ENCODE results near the gene POP4. TPM values are rescaled to one million over a fixed set of nuclear protein-coding genes. Genes with fewer than 3 reads are reported as not detected.

POP4 gene
- total and polyA plus RNA-seq, 4 donors: 46.6 to 82.5 (median 62.2) TPM

DNA sequence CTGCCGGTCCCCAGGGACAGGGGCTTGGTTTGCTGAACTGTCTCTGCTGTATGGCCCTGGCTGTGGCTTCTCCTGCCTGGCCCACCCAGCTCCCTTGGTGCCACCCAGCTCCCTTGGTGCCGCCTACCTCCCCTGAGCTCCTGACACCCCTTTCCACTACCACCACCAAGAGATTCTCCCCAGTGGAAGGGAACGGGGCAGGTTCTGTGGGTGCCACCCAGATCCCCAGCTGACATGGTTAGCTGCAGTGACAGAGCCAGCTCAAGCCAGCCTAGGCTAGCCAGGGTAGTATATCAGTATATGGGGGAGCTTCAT, 28.5 kb upstream of the POP4 start:
- DNase-seq (no peak), ATAC-seq (ENCODE audit: insufficient read depth, low FRiP score) (no peak)
- Histone ChIP-seq H3K9me3 (ENCODE audit: control insufficient read depth in 4 of 4, insufficient read depth in 3 of 4, low read length in 3 of 4) (peaks cover 0 to 9% (median 0%) of the 10 kb centered on the region in 4 donors), H3K9ac (ENCODE audit: insufficient read depth in 1 of 2, low read length in 2 of 2) (no peak overlapping the region), H3K27me3 (ENCODE audit: control insufficient read depth in 3 of 3, insufficient read depth in 3 of 3, low read length in 2 of 3) (peaks cover 0 to 31% (median 4%) of the 10 kb centered on the region in 3 donors), H3K27ac (ENCODE audit: low read depth in 1 of 2, low read length in 1 of 2) (no peak overlapping the region), H3K4me1 (ENCODE audit: control insufficient read depth in 5 of 5, insufficient read depth in 5 of 5, low read length in 5 of 5) (no peaks in the 10 kb centered on the region), H3K4me3 (no peak overlapping the region), H3K36me3 (ENCODE audit: control insufficient read depth in 4 of 4, insufficient read depth in 4 of 4, low read length in 4 of 4) (no peaks in the 10 kb centered on the region)
- WGBS, 2 donors: 63 to 68% methylated on average over 3 of the region's 3 CpGs
- TF ChIP-seq, protein P1, sequence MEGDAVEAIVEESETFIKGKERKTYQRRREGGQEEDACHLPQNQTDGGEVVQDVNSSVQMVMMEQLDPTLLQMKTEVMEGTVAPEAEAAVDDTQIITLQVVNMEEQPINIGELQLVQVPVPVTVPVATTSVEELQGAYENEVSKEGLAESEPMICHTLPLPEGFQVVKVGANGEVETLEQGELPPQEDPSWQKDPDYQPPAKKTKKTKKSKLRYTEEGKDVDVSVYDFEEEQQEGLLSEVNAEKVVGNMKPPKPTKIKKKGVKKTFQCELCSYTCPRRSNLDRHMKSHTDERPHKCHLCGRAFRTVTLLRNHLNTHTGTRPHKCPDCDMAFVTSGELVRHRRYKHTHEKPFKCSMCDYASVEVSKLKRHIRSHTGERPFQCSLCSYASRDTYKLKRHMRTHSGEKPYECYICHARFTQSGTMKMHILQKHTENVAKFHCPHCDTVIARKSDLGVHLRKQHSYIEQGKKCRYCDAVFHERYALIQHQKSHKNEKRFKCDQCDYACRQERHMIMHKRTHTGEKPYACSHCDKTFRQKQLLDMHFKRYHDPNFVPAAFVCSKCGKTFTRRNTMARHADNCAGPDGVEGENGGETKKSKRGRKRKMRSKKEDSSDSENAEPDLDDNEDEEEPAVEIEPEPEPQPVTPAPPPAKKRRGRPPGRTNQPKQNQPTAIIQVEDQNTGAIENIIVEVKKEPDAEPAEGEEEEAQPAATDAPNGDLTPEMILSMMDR (IDR thresholded peaks at IDR 0.05; ENCODE audit: control extremely low read depth, extremely low read depth): no peak

DNA sequence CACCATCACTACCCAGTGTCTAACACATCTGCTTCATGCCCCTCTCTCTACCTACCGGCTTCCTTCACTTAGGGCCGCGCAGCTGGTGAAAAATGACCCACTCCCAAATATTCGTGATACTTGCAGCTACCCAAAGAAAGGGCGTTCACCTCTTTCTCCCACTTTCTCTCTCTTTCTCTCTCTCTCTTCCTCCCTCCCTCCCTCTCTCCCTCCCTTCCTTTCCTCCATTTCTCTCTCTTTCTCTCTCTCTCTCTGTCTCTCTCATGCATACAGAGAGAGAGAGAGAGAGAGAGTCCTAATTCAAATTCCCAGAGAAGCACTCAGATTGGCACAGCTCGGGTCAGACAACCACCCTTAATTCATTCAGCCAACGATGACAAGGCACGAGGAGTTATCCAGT, 27.7 kb upstream of the POP4 start:
- TF ChIP-seq, protein P1 (IDR thresholded peaks at IDR 0.05; ENCODE audit: control extremely low read depth, extremely low read depth): no peak
- no peaks in the 10 kb centered on the region for H3K36me3 ChIP-seq (ENCODE audit: control insufficient read depth in 4 of 4, insufficient read depth in 4 of 4, low read length in 4 of 4)
- H3K4me3 ChIP-seq: no peak overlapping the region
- H3K27ac ChIP-seq (ENCODE audit: low read depth in 1 of 2, low read length in 1 of 2): no peak overlapping the region
- peaks cover 0 to 9% (median 0%) of the 10 kb centered on the region in 4 donors for H3K9me3 ChIP-seq (ENCODE audit: control insufficient read depth in 4 of 4, insufficient read depth in 3 of 4, low read length in 3 of 4)
- H3K9ac ChIP-seq (ENCODE audit: insufficient read depth in 1 of 2, low read length in 2 of 2): no peak overlapping the region
- 66 to 74% methylated on average over 8 of the region's 8 CpGs for WGBS, 2 donors
- no peaks in the 10 kb centered on the region for H3K4me1 ChIP-seq (ENCODE audit: control insufficient read depth in 5 of 5, insufficient read depth in 5 of 5, low read length in 5 of 5)
- DNase-seq: no peak
- H3K27me3 ChIP-seq (ENCODE audit: control insufficient read depth in 3 of 3, insufficient read depth in 3 of 3, low read length in 2 of 3): peaks cover 0 to 27% (median 4%) of the 10 kb centered on the region in 3 donors
- ATAC-seq (ENCODE audit: insufficient read depth, low FRiP score): no peak

DNA sequence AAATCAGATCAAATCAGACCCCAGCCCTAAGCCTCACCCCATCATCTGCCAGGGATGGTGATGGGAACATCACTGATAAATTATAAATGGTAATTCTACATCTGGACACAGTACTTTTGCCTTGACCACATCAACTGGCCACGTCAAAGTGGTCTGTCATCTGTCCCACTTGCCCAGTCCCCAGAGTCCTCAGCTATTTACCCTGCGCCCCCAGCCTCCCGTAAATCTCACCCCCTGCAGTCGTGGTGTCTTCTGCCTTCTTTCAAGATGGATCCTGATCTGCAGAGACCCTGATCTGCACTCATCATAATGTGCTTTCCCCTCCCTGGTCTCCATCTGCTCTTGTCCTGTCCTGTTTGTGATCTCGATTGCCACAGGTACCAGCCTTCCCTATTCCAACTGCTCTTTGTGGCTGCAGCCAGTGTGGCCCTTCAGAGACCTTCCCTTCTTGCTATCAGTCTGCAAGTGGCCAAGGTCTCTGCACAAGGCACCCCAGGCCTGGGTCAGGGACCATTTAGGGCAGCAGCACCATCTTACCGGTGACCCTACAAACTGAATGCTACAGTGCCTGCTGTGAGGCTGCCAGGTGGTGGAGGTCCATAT, 26.7 kb upstream of the POP4 start:
- Histone ChIP-seq H3K4me3 (no peak overlapping the region), H3K9ac (ENCODE audit: insufficient read depth in 1 of 2, low read length in 2 of 2) (no peak overlapping the region), H3K27me3 (ENCODE audit: control insufficient read depth in 3 of 3, insufficient read depth in 3 of 3, low read length in 2 of 3) (peaks cover 0 to 21% (median under 1%) of the 10 kb centered on the region in 3 donors), H3K4me1 (ENCODE audit: control insufficient read depth in 5 of 5, insufficient read depth in 5 of 5, low read length in 5 of 5) (no peaks in the 10 kb centered on the region), H3K9me3 (ENCODE audit: control insufficient read depth in 4 of 4, insufficient read depth in 3 of 4, low read length in 3 of 4) (peaks cover 0 to 10% (median 0%) of the 10 kb centered on the region in 4 donors), H3K36me3 (ENCODE audit: control insufficient read depth in 4 of 4, insufficient read depth in 4 of 4, low read length in 4 of 4) (no peaks in the 10 kb centered on the region), H3K27ac (ENCODE audit: low read depth in 1 of 2, low read length in 1 of 2) (no peak overlapping the region)
- no peak for ATAC-seq (ENCODE audit: insufficient read depth, low FRiP score)
- TF ChIP-seq, protein P1 (IDR thresholded peaks at IDR 0.05; ENCODE audit: control extremely low read depth, extremely low read depth): no peak
- whole genome bisulfite sequencing, 2 donors: 77 to 80% methylated on average over 6 of the region's 6 CpGs
- DNase-seq: no peak

DNA sequence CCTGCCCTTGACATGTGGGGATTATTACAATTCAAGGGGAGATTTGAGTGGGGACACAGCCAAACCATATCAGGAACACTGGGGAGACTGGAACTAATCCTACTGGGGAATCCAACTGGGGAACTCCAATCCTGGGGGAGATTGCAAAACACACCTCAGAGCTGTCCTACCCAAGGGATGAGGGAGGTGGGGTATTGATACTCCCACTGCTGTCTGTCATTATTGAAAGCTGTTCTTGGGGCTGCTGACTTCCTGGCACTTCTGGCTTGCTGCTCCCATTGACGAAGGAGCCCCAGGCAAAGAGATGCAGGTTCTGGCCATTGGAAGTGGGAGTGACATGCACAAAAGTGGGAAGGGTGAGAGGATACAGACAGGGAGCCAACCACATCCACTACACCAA, 24.7 kb upstream of the POP4 start:
- ATAC-seq (ENCODE audit: insufficient read depth, low FRiP score) (no peak), DNase-seq (no peak)
- TF ChIP-seq, protein P1 (IDR thresholded peaks at IDR 0.05; ENCODE audit: control extremely low read depth, extremely low read depth): no peak
- peaks cover 0 to 13% (median 0%) of the 10 kb centered on the region in 4 donors for H3K9me3 ChIP-seq (ENCODE audit: control insufficient read depth in 4 of 4, insufficient read depth in 3 of 4, low read length in 3 of 4)
- no peaks in the 10 kb centered on the region for H3K4me1 ChIP-seq (ENCODE audit: control insufficient read depth in 5 of 5, insufficient read depth in 5 of 5, low read length in 5 of 5)
- H3K27ac ChIP-seq (ENCODE audit: low read depth in 1 of 2, low read length in 1 of 2): no peak overlapping the region
- no peak overlapping the region for H3K9ac ChIP-seq (ENCODE audit: insufficient read depth in 1 of 2, low read length in 2 of 2)
- H3K4me3 ChIP-seq: no peak overlapping the region
- no peaks in the 10 kb centered on the region for H3K36me3 ChIP-seq (ENCODE audit: control insufficient read depth in 4 of 4, insufficient read depth in 4 of 4, low read length in 4 of 4)
- H3K27me3 ChIP-seq (ENCODE audit: control insufficient read depth in 3 of 3, insufficient read depth in 3 of 3, low read length in 2 of 3): peaks cover 0 to 5% (median 0%) of the 10 kb centered on the region in 3 donors
- WGBS, 2 donors: 33 to 71% methylated on average over 1 of the region's 1 CpG

Measured in lung (tissue), 12 donors.